Measurements from ENCODE around the gene STARD3. TPM values are rescaled to one million over a fixed set of nuclear protein-coding genes. Genes with fewer than 3 reads are reported as not detected.
A peak's percentile ranks its signal among the peaks of the same experiment; 100 is the strongest.

Gene STARD3
- total and polyA plus RNA-seq, 2 of the 13 experiments (the other 11 are each of a cell fraction or from before 2014, with no cell fraction given): 34.6 to 100 TPM

DNA sequence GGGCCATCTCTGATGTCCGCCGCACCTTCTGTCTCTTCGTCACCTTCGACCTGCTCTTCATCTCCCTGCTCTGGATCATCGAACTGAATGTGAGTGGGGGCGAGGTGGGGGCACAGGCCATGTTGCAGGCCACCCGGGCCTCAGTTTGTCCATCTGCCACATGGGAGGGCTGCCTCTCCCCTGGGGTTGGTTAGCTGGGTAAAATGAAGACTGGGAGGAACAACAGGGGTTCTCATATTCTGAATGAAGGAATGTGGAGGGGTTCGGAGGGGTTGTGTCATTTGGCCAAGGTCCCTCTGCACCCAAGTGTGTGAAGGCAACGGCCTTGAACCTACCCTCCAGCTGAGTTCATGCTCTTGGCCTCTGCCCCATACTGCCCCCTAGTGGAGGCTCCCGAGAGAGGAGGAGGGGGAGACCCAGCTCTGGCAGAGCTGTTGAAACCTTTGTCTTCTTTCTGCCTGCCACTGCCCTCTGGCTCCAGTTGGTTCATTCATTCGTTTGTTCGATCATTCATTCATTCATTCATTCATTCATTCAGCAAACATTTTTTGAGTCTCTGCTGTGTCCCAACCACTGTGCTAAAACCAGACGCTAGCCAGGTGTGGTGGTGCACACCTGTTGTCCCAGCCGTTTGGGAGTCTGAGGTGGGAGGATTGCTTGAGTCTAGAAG lies 16.9 kb downstream of the STARD3 start (continued):
- TF ChIP-seq, protein P1, sequence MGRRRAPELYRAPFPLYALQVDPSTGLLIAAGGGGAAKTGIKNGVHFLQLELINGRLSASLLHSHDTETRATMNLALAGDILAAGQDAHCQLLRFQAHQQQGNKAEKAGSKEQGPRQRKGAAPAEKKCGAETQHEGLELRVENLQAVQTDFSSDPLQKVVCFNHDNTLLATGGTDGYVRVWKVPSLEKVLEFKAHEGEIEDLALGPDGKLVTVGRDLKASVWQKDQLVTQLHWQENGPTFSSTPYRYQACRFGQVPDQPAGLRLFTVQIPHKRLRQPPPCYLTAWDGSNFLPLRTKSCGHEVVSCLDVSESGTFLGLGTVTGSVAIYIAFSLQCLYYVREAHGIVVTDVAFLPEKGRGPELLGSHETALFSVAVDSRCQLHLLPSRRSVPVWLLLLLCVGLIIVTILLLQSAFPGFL (CRISPR knock-in tag; IDR thresholded peaks at IDR 0.05): no peak
- TF ChIP-seq RORA (CRISPR knock-in tag; IDR thresholded peaks at IDR 0.05) (no peak), ZNF83 (CRISPR knock-in tag; IDR thresholded peaks at IDR 0.05; ENCODE audit: borderline replicate concordance) (0 out of 2 replicates have a peak, but pooled peaks have one; percentile 8), RAD51 (IDR thresholded peaks at IDR 0.05; ENCODE audit: borderline replicate concordance) (no peak), CHD2 (IDR thresholded peaks at IDR 0.05; ENCODE audit: low read depth, low read length) (no peak), KDM2A (CRISPR knock-in tag; IDR thresholded peaks at IDR 0.05; ENCODE audit: borderline replicate concordance, low read depth) (peak; percentile 39; the same call in 1 of the 2 replicates), HOXA9 (CRISPR knock-in tag; IDR thresholded peaks at IDR 0.05; ENCODE audit: borderline replicate concordance) (no peak), SIN3A (IDR thresholded peaks at IDR 0.05; ENCODE audit: borderline replicate concordance, low read depth, low read length) (no peak), SOX13 (IDR thresholded peaks at IDR 0.05) (no peak; the same call in 1 of the 2 replicates), SOX13 (CRISPR knock-in tag; conservative IDR thresholded peaks at IDR 0.05 in 1 of 2, IDR thresholded peaks at IDR 0.05 in 1 of 2) (peak in 1 of 2 experiments; percentile 70; a peak in 2 of 4 replicates), NR2F2 (IDR thresholded peaks at IDR 0.05; ENCODE audit: borderline replicate concordance, low read depth) (peak; percentile 68), RBM22 (optimal IDR thresholded peaks at IDR 0.05; ENCODE audit: low read length) (peak; percentile 61), ZNF550 (CRISPR knock-in tag; IDR thresholded peaks at IDR 0.05; ENCODE audit: borderline replicate concordance) (no peak), RBAK (CRISPR knock-in tag; IDR thresholded peaks at IDR 0.05) (no peak), ZNF121 (CRISPR knock-in tag; IDR thresholded peaks at IDR 0.05) (no peak), ZNF460 (CRISPR knock-in tag; IDR thresholded peaks at IDR 0.05; ENCODE audit: borderline replicate concordance) (no peak), ZFP1 (CRISPR knock-in tag; IDR thresholded peaks at IDR 0.05) (no peak), ZNF772 (CRISPR knock-in tag; IDR thresholded peaks at IDR 0.05) (no peak), ZNF792 (CRISPR knock-in tag; IDR thresholded peaks at IDR 0.05) (no peak)
- TF ChIP-seq, protein P2, sequence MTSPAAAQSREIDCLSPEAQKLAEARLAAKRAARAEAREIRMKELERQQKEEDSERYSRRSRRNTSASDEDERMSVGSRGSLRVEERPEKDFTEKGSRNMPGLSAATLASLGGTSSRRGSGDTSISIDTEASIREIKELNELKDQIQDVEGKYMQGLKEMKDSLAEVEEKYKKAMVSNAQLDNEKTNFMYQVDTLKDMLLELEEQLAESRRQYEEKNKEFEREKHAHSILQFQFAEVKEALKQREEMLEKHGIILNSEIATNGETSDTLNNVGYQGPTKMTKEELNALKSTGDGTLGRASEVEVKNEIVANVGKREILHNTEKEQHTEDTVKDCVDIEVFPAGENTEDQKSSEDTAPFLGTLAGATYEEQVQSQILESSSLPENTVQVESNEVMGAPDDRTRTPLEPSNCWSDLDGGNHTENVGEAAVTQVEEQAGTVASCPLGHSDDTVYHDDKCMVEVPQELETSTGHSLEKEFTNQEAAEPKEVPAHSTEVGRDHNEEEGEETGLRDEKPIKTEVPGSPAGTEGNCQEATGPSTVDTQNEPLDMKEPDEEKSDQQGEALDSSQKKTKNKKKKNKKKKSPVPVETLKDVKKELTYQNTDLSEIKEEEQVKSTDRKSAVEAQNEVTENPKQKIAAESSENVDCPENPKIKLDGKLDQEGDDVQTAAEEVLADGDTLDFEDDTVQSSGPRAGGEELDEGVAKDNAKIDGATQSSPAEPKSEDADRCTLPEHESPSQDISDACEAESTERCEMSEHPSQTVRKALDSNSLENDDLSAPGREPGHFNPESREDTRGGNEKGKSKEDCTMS (CRISPR knock-in tag; conservative IDR thresholded peaks at IDR 0.05): no peak
- TF ChIP-seq, protein P3, sequence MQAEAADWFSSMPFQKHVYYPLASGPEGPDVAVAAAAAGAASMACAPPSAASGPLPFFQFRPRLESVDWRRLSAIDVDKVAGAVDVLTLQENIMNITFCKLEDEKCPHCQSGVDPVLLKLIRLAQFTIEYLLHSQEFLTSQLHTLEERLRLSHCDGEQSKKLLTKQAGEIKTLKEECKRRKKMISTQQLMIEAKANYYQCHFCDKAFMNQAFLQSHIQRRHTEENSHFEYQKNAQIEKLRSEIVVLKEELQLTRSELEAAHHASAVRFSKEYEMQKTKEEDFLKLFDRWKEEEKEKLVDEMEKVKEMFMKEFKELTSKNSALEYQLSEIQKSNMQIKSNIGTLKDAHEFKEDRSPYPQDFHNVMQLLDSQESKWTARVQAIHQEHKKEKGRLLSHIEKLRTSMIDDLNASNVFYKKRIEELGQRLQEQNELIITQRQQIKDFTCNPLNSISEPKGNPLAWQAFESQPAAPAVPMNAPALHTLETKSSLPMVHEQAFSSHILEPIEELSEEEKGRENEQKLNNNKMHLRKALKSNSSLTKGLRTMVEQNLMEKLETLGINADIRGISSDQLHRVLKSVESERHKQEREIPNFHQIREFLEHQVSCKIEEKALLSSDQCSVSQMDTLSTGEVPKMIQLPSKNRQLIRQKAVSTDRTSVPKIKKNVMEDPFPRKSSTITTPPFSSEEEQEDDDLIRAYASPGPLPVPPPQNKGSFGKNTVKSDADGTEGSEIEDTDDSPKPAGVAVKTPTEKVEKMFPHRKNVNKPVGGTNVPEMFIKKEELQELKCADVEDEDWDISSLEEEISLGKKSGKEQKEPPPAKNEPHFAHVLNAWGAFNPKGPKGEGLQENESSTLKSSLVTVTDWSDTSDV (CRISPR knock-in tag; IDR thresholded peaks at IDR 0.05): no peak
- TF ChIP-seq, protein P4, sequence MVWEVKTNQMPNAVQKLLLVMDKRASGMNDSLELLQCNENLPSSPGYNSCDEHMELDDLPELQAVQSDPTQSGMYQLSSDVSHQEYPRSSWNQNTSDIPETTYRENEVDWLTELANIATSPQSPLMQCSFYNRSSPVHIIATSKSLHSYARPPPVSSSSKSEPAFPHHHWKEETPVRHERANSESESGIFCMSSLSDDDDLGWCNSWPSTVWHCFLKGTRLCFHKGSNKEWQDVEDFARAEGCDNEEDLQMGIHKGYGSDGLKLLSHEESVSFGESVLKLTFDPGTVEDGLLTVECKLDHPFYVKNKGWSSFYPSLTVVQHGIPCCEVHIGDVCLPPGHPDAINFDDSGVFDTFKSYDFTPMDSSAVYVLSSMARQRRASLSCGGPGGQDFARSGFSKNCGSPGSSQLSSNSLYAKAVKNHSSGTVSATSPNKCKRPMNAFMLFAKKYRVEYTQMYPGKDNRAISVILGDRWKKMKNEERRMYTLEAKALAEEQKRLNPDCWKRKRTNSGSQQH (CRISPR knock-in tag; IDR thresholded peaks at IDR 0.05; ENCODE audit: low read depth): no peak
- TF ChIP-seq, protein P5, sequence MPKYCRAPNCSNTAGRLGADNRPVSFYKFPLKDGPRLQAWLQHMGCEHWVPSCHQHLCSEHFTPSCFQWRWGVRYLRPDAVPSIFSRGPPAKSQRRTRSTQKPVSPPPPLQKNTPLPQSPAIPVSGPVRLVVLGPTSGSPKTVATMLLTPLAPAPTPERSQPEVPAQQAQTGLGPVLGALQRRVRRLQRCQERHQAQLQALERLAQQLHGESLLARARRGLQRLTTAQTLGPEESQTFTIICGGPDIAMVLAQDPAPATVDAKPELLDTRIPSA (CRISPR knock-in tag; IDR thresholded peaks at IDR 0.05; ENCODE audit: borderline replicate concordance): no peak

Data from HepG2 (cell line).